DMS79 treated with DMSO at 0.1 percent for 48 hours (cell line): ENCODE results near the gene MYBL2.

ENCODE experiments used
- DNase-seq: peaks from one replicate; lab custom pipeline; 2025; lab: John Stamatoyannopoulos, UW

The MYBL2 gene

DNA sequence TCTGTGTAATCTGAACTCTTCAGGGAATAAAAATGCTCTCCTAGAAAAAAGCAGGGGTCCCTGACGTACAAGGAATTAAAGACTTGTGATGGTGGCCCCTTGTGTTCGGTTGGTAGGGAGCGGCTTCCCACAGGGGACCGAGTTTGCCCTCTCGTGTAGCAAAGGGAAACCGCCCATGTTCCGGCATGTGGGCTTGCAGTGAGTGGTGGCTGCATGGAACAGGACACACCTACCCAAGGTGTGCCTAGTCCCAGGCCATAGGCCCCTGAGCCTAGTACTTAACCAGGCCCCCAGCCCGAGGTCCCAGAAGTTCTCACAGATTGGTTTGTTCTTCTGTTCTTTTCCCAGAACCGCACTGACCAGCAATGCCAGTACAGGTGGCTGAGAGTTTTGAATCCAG lies 15.5 kb downstream of the MYBL2 start:
- no peak for DNase-seq

GRCh38 chr20:43686820-43687219 lies 19.9 kb downstream of the MYBL2 start:
- no peak for DNase-seq

GRCh38 chr20:43689165-43689564 lies 22.3 kb downstream of the MYBL2 start:
- DNase-seq = no peak

- DNase-seq = no peak
These were observed 24.2 kb downstream of the MYBL2 start for GRCh38 chr20:43690943-43691598.

- no peak for DNase-seq
These were observed 25.1 kb downstream of the MYBL2 start for GRCh38 chr20:43691928-43692524.

DNA sequence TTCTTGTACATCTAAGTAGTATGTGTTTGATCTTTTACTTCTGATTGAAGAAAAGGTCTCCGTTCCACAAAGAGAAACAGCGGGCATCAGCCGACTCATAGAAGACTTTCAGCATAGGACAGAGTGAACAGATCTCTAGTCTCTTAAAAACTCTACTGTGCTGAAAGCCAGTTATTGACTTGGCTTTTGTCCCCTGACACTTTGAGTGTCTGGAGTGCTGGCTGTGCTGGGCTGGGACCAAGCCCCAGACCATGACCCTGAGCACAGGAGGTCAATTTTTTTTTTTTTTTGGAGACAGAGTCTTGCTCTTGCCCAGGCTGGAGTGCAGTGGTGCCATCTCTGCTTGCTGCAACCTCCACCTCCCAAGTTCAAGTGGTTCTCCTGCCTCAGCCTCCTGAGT lies 27.8 kb downstream of the MYBL2 start:
- DNase-seq = no peak

- no peak for DNase-seq
These were observed 28.7 kb downstream of the MYBL2 start for GRCh38 chr20:43695571-43695970.

GRCh38 chr20:43699941-43700565 lies 33.1 kb downstream of the MYBL2 start:
- no peak for DNase-seq

DNA sequence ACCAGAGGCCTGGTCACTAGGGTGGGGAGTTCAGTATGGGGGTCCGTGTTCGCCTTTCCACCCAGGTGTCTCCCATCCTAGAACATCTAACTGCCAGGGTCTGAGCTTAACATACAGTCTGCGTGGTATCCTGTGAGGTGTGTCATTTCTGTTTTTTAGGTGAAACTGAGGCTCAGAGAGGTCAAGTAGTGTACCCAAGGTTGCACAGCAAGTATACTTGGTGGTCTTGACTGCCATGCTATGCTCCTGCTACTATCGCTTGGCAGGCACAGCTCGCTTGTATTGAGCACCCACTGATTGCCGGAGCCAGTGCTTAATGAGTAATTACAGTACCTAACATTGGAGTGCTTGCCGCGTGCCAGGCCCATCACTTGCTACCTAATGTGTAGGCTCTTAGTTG lies 33.7 kb downstream of the MYBL2 start:
- no peak for DNase-seq

DNA sequence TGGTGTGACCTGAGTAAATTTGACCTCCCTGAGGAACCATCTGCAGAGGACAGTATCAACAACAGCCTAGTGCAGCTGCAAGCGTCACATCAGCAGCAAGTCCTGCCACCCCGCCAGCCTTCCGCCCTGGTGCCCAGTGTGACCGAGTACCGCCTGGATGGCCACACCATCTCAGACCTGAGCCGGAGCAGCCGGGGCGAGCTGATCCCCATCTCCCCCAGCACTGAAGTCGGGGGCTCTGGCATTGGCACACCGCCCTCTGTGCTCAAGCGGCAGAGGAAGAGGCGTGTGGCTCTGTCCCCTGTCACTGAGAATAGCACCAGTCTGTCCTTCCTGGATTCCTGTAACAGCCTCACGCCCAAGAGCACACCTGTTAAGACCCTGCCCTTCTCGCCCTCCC lies 35.6 kb downstream of the MYBL2 start:
- no peak for DNase-seq

- no peak for DNase-seq
These were observed 43.6 kb downstream of the MYBL2 start for GRCh38 chr20:43710370-43711044.

DNA sequence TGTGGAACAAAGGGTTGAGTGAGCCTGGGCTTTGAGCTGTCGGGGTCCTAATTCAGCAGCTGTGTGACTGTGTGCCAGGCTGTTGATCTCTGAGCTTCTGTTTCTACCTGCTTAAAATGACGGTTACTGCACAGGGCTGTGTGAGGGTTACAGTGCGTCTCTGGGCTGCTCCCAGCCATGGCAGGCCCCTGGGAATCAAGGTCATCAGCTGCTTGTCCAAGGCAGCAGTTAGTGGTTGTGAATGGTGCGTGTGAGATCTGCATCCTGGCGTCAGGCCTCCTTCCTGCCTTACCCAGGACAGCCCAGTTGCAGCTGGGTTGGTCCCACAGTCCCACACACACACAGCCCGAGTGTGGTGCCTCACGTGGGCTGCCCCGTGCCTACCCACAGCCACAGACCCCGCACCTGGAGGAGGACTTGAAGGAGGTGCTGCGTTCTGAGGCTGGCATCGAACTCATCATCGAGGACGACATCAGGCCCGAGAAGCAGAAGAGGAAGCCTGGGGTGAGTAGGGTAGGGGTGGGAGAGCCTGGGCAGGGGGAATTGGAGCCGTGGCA lies 44.3 kb downstream of the MYBL2 start:
- no peak for DNase-seq

GRCh38 chr20:43715044-43715443 lies 48.1 kb downstream of the MYBL2 start:
- DNase-seq = no peak

GRCh38 chr20:43715511-43715910 lies 48.6 kb downstream of the MYBL2 start:
- DNase-seq = no peak

- DNase-seq = no peak
These were observed 49.2 kb downstream of the MYBL2 start for GRCh38 chr20:43716123-43716522.

GRCh38 chr20:43716757-43717615 lies 50.1 kb downstream of the MYBL2 start:
- DNase-seq = no peak

DNA sequence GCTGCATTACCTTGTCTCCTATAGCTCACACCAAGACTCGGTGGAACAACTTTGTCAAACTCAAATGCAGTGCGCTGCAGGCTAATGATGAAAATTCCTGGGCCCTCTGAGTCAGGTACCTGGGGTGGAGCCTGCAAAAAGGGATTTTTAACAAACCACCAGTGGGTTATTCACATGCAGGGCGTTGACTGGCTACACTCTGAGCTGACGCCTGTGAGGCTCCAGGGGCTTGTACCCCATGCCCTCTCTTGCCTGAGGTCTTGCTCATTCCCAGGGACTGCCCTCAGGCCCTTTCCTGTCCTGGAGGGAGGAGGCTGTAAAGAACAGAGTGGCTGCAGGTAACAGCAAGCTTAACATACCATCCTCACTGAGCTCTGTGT lies 50.7 kb downstream of the MYBL2 start:
- no peak for DNase-seq

DNA sequence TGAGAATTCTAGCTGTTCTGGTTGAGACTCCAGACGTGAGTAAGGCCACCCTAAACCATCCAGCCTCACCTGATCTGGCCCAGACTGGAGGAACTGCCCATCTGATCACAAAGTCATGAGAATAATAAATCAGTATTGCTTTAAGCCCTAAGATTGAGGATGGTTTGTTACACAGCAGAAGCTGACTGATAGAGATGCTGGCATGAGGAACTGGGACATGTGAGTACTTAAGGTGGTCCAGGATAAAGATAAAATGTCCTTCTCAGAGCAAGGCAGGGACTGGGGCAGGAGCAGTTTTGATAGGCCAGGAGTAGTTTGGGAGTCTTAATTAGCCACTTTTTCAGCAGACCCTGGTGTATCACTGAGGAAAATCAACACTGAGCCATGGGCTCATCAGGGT lies 53.1 kb downstream of the MYBL2 start:
- no peak for DNase-seq

- DNase-seq = no peak
These were observed 54.1 kb downstream of the MYBL2 start for GRCh38 chr20:43721097-43721428.

GRCh38 chr20:43721429-43722152 lies 54.7 kb downstream of the MYBL2 start:
- DNase-seq = peak; percentile 48

GRCh38 chr20:43722153-43722505 lies 55.2 kb downstream of the MYBL2 start:
- DNase-seq = no peak
